ENCODE data around the gene HARBI1.

GRCh38 chr11:46665356-46665755, 48.3 kb upstream of the HARBI1 start:
- TF ChIP-seq POLR2A (IDR thresholded peaks at IDR 0.05; ENCODE audit: low read length) (no peak), GATA1 (IDR thresholded peaks at IDR 0.05; ENCODE audit: low read depth, low read length) (no peak)

Data from erythroblast (primary cell).